Erythroblast (primary cell): ENCODE results near the gene HINT2.

Source experiments
- GATA1 ChIP-seq: IDR thresholded peaks from 2 replicates; pipeline ENCODE4 v1.6.1; 2011; ENCODE audit warnings: low read depth, mild to moderate bottlenecking, control low read depth, low read length, moderate library complexity
- POLR2A ChIP-seq: IDR thresholded peaks from 2 replicates; pipeline ENCODE4 v1.6.1; 2011; ENCODE audit warnings: mild to moderate bottlenecking, low read length

DNA sequence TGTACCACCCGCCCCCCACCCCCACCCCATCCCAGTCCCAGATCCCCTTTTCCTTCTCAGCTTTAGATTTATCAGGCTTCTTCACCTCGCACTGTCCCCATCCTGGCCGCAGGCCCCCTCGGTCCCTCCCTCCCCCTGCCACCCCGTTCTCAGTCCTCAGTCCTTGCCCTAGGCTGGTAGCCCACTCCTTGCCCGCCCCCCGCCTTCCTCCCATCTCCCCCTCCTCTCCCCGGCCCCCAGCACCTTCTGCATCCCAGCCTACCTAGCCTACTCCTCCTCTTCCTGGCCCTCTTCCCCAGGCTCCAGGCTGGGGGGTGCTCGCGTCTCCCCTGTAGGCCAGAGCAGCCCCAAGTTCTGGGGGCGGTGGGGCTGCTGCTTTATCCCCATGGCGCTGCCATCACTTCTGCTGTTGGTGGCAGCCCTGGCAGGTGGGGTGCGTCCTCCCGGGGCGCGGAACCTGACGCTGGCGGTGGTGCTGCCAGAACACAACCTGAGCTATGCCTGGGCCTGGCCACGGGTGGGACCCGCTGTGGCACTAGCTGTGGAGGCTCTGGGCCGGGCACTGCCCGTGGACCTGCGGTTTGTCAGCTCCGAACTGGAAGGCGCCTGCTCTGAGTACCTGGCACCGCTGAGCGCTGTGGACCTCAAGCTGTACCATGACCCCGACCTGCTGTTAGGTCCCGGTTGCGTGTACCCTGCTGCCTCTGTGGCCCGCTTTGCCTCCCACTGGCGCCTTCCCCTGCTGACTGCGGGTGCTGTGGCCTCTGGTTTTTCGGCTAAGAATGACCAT, 22.6 kb downstream of the HINT2 start:
- TF ChIP-seq POLR2A, result no peak
- TF ChIP-seq GATA1, result no peak
